ENCODE measurements around the gene PTPRE.

Gene PTPRE

GRCh38 chr10:128040096-128040495 lies 133.2 kb downstream of the PTPRE start:
- peaks cover 0 to 15% (median 13%) of the 10 kb centered on the region in 4 donors for H3K4me1 ChIP-seq
- no peaks in the 10 kb centered on the region for H3K9me3 ChIP-seq
- no peaks in the 10 kb centered on the region for H3K27me3 ChIP-seq
- no peak overlapping the region for H3K27ac ChIP-seq
- H3K4me3 ChIP-seq = no peak overlapping the region
- TF ChIP-seq CTCF (IDR thresholded peaks at IDR 0.05) = no peak
- DNase-seq = no peak
- intact Hi-C loops (cut with DNase I; ENCODE audit: low total_unique reads) = no loop called here
- no peaks in the 10 kb centered on the region for H3K36me3 ChIP-seq

GRCh38 chr10:128040681-128041080 lies 133.8 kb downstream of the PTPRE start:
- no peaks in the 10 kb centered on the region for H3K27me3 ChIP-seq
- TF ChIP-seq CTCF (IDR thresholded peaks at IDR 0.05) = no peak
- DNase-seq = no peak
- H3K27ac ChIP-seq = no peak overlapping the region
- peaks cover 0 to 15% (median 13%) of the 10 kb centered on the region in 4 donors for H3K4me1 ChIP-seq
- H3K4me3 ChIP-seq = no peak overlapping the region
- no peaks in the 10 kb centered on the region for H3K9me3 ChIP-seq
- intact Hi-C loops (cut with DNase I; ENCODE audit: low total_unique reads) = no loop called here
- H3K36me3 ChIP-seq = no peaks in the 10 kb centered on the region

GRCh38 chr10:128042131-128042610 lies 135.3 kb downstream of the PTPRE start:
- peaks cover 0 to 10% (median 6%) of the 10 kb centered on the region in 4 donors for H3K4me1 ChIP-seq
- no peaks in the 10 kb centered on the region for H3K27me3 ChIP-seq
- no peak for DNase-seq
- no peaks in the 10 kb centered on the region for H3K9me3 ChIP-seq
- H3K27ac ChIP-seq = no peak overlapping the region
- intact Hi-C loops (cut with DNase I; ENCODE audit: low total_unique reads) = no loop called here
- no peak overlapping the region for H3K4me3 ChIP-seq
- no peak for TF ChIP-seq CTCF (IDR thresholded peaks at IDR 0.05)
- no peaks in the 10 kb centered on the region for H3K36me3 ChIP-seq

GRCh38 chr10:128043259-128044045 lies 136.5 kb downstream of the PTPRE start:
- H3K36me3 ChIP-seq = no peaks in the 10 kb centered on the region
- no peaks in the 10 kb centered on the region for H3K9me3 ChIP-seq
- intact Hi-C loops (cut with DNase I; ENCODE audit: low total_unique reads) = no loop called here
- H3K27ac ChIP-seq = no peak overlapping the region
- TF ChIP-seq CTCF (IDR thresholded peaks at IDR 0.05) = no peak
- no peaks in the 10 kb centered on the region for H3K27me3 ChIP-seq
- no peak overlapping the region for H3K4me3 ChIP-seq
- DNase-seq = no peak
- peaks cover 0 to 6% (median 2%) of the 10 kb centered on the region in 4 donors for H3K4me1 ChIP-seq

GRCh38 chr10:128044186-128044585 lies 137.3 kb downstream of the PTPRE start:
- Histone ChIP-seq H3K27me3 (no peaks in the 10 kb centered on the region), H3K4me3 (no peak overlapping the region), H3K4me1 (peaks cover 0 to 7% (median 3%) of the 10 kb centered on the region in 4 donors), H3K36me3 (no peaks in the 10 kb centered on the region), H3K9me3 (no peaks in the 10 kb centered on the region), H3K27ac (no peak overlapping the region)
- no peak for DNase-seq
- no peak for TF ChIP-seq CTCF (IDR thresholded peaks at IDR 0.05)
- intact Hi-C loops (cut with DNase I; ENCODE audit: low total_unique reads) = no loop called here

Measured in tibial artery (tissue), 4 donors.